ENCODE measurements around the gene PARVB. TPM values are rescaled to one million over a fixed set of nuclear protein-coding genes. Genes with fewer than 3 reads are reported as not detected.

The PARVB gene
- total RNA-seq, 2 donors from 2014 or later: 43.8 to 86.5 TPM

- TF ChIP-seq CTCF (IDR thresholded peaks at IDR 0.05): no peak
- Histone ChIP-seq H3K36me3 (peaks cover 28% of the 10 kb centered on the region), H3K9me3 (peaks cover 0 to 5% of the 10 kb centered on the region in 2 donors), H3K27ac (no peak overlapping the region), H3K27me3 (no peaks in the 10 kb centered on the region), H3K4me3 (no peak overlapping the region), H3K4me1 (peaks cover 0 to 20% of the 10 kb centered on the region in 2 donors)
- DNase-seq (ENCODE audit: low spot score): no peak
Observed at GRCh38 chr22:44118645-44119315, 94.7 kb downstream of the PARVB start.

DNA sequence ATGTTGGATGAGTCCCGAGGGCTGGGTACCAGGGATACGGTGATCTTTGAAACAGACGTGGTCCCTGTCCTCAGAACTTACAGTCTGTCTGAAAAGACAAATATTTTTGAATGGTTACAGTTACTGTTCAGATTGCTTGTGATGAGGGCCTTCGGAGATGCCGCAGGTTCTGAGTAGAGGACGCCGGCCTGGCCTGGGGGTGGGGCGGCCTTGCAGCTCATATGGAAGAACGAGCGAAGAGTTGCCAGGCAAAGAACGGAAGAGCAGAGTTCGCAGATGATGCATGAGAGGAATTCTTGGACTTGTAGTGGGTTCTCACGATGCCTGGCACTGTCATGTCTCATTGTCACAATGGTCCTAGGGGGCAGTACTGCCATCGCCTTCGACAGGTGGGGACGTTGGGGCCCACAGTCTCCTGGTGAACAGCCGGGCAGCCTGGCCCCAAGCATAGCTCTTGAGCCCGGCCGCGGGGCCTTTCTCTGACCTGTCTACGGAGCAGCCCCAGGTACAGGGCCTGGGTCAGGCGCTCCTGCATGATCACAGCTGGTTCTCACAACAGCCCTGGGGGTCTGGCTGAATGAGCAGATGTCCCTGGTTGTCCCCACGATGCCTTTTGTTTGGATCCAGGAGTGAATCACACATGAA, 95.7 kb downstream of the PARVB start:
- no peaks in the 10 kb centered on the region for H3K27me3 ChIP-seq
- no peak overlapping the region for H3K4me3 ChIP-seq
- peaks cover 28% of the 10 kb centered on the region for H3K36me3 ChIP-seq
- TF ChIP-seq CTCF (IDR thresholded peaks at IDR 0.05): no peak
- H3K27ac ChIP-seq: no peak overlapping the region
- H3K9me3 ChIP-seq: peaks cover 0 to 5% of the 10 kb centered on the region in 2 donors
- peaks cover 0 to 20% of the 10 kb centered on the region in 2 donors for H3K4me1 ChIP-seq
- DNase-seq (ENCODE audit: low spot score): no peak

DNA sequence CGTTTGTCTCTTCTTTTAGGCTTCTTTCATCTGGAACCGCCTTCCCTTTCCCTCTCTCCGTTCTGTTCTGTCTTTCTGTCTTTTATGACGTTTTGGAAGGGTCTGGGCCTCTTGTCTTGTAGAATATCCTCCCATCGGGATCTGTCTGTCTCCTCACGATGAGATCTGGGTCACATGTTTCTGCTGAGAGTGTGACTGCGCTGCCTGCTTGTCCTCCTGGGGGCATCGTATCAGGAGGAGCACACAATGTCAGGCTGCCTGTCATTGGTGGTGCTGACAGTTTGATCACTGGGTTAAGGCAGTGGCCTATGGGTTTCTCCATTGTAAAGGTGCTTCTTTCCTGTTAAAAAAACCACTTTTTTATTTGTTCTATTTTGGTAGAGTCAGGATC, 96.2 kb downstream of the PARVB start:
- H3K9me3 ChIP-seq: peaks cover 0 to 5% of the 10 kb centered on the region in 2 donors
- no peak for TF ChIP-seq CTCF (IDR thresholded peaks at IDR 0.05)
- no peak overlapping the region for H3K4me3 ChIP-seq
- peaks cover 0 to 20% of the 10 kb centered on the region in 2 donors for H3K4me1 ChIP-seq
- no peak for DNase-seq (ENCODE audit: low spot score)
- H3K27me3 ChIP-seq: no peaks in the 10 kb centered on the region
- no peak overlapping the region for H3K27ac ChIP-seq
- H3K36me3 ChIP-seq: peaks cover 28% of the 10 kb centered on the region

DNA sequence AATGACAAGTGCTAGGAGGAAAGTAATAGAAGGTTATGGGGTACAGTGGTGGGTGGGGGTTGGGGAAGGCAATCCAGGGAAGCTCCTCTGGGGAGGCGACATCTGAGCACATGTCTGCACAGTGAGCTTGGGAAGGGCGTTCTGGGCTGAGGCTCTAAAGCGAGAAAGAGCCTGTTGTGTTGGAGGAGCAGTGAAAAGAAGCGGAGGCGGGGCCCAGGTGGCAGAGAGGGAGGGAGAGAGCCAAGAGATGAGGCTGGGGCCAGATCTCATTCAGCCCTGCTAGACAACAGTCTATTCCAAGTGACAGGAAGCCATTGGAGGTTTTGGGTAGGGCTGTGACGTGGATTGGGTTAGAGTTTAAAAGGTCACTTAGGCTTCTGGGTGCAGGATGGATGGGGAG, 101.3 kb downstream of the PARVB start:
- Histone ChIP-seq H3K36me3 (peaks cover 6% of the 10 kb centered on the region), H3K27ac (no peak overlapping the region), H3K4me3 (no peak overlapping the region), H3K9me3 (peaks cover 0 to 5% of the 10 kb centered on the region in 2 donors), H3K27me3 (no peaks in the 10 kb centered on the region), H3K4me1 (peaks cover 0 to 10% of the 10 kb centered on the region in 2 donors)
- no peak for TF ChIP-seq CTCF (IDR thresholded peaks at IDR 0.05)
- DNase-seq (ENCODE audit: low spot score): no peak

- Histone ChIP-seq H3K4me1 (peaks cover 0 to 10% of the 10 kb centered on the region in 2 donors), H3K36me3 (peaks cover 4% of the 10 kb centered on the region), H3K4me3 (no peak overlapping the region), H3K27ac (no peak overlapping the region), H3K27me3 (no peaks in the 10 kb centered on the region), H3K9me3 (peaks cover 0 to 1% of the 10 kb centered on the region in 2 donors)
- DNase-seq (ENCODE audit: low spot score): no peak
- TF ChIP-seq CTCF (IDR thresholded peaks at IDR 0.05): no peak
Observed at GRCh38 chr22:44126807-44127206, 102.7 kb downstream of the PARVB start.

All from right atrium auricular region (tissue), 2 donors.